ENCODE results near the gene RHOV. TPM values are rescaled to one million over a fixed set of nuclear protein-coding genes. Genes with fewer than 3 reads are reported as not detected.

The RHOV gene
- total RNA-seq, result 1 to 10 TPM; 1.6 to 6.2 (median 3.5) TPM
- long read RNA-seq, donor 1, partial matches to known transcripts, result 0 of 3 reads
- long read RNA-seq, donor 1, other reads (novel, unspliced or antisense), result 0 of 3 reads
- long read RNA-seq, donor 2, partial matches to known transcripts, result 0 of 1 reads
- long read RNA-seq, donor 2, other reads (novel, unspliced or antisense), result 0 of 1 reads

GRCh38 chr15:40873694-40874561 is at the start of gene RHOV:
RHOV (minus strand) TSS chr15:40874234; CDS start chr15:40874139, 95 bp downstream.
- peak within 1 kb of the TSS; percentile 26 for H3K4me3 ChIP-seq
- H3K4me1 ChIP-seq (ENCODE audit: low read depth), result peaks cover 21% of the 10 kb centered on the region
- peak; percentile 87 for ATAC-seq
- no peak for TF ChIP-seq CTCF (IDR thresholded peaks at IDR 0.05)
- H3K9me3 ChIP-seq, result no peaks in the 10 kb centered on the region
- H3K36me3 ChIP-seq (ENCODE audit: low read depth), result no peaks in the 10 kb centered on the region
- intact Hi-C loops (cut with DNase I, micrococcal nuclease), result no loop called here
- DNase-seq, result peak; percentile 87 to 89 (median 87)

- Histone ChIP-seq H3K4me3 (no peak overlapping the region), H3K36me3 (ENCODE audit: low read depth) (no peaks in the 10 kb centered on the region), H3K4me1 (ENCODE audit: low read depth) (peaks cover 44% of the 10 kb centered on the region), H3K9me3 (no peaks in the 10 kb centered on the region)
- DNase-seq (no peak), ATAC-seq (no peak)
- TF ChIP-seq CTCF (IDR thresholded peaks at IDR 0.05), result no peak
- intact Hi-C loops (cut with DNase I, micrococcal nuclease), result no loop called here
These were observed 49.5 kb upstream of the RHOV start for GRCh38 chr15:40923551-40923950.

- ATAC-seq (peak; percentile 9), DNase-seq (no peak)
- no peak for TF ChIP-seq CTCF (IDR thresholded peaks at IDR 0.05)
- no peak overlapping the region for H3K4me3 ChIP-seq
- peaks cover 35% of the 10 kb centered on the region for H3K4me1 ChIP-seq (ENCODE audit: low read depth)
- intact Hi-C loops (cut with DNase I, micrococcal nuclease), result no loop called here
- H3K9me3 ChIP-seq, result no peaks in the 10 kb centered on the region
- H3K36me3 ChIP-seq (ENCODE audit: low read depth), result no peaks in the 10 kb centered on the region
These were observed 48.6 kb upstream of the RHOV start for GRCh38 chr15:40922608-40923005.

GRCh38 chr15:40921949-40922607 is 48.0 kb upstream of the RHOV start:
- no peak for TF ChIP-seq CTCF (IDR thresholded peaks at IDR 0.05)
- no peaks in the 10 kb centered on the region for H3K9me3 ChIP-seq
- no peak overlapping the region for H3K4me3 ChIP-seq
- no peak for DNase-seq
- peak; percentile 40 for ATAC-seq
- H3K36me3 ChIP-seq (ENCODE audit: low read depth), result no peaks in the 10 kb centered on the region
- H3K4me1 ChIP-seq (ENCODE audit: low read depth), result peaks cover 30% of the 10 kb centered on the region
- intact Hi-C loops (cut with DNase I, micrococcal nuclease), result no loop called here

- TF ChIP-seq CTCF (IDR thresholded peaks at IDR 0.05), result no peak
- ATAC-seq (no peak), DNase-seq (no peak)
- H3K4me3 ChIP-seq, result no peak overlapping the region
- H3K9me3 ChIP-seq, result no peaks in the 10 kb centered on the region
- peaks cover 12% of the 10 kb centered on the region for H3K4me1 ChIP-seq (ENCODE audit: low read depth)
- intact Hi-C loops (cut with DNase I, micrococcal nuclease), result no loop called here
- H3K36me3 ChIP-seq (ENCODE audit: low read depth), result no peaks in the 10 kb centered on the region
These were observed 44.9 kb upstream of the RHOV start for GRCh38 chr15:40918799-40919392.
